GM18526 (cell line): ENCODE data around the gene NAP1L1.

Source experiments
- POLR2A ChIP-seq: IDR thresholded peaks from 3 replicates; pipeline ENCODE4 v1.6.1; 2011; ENCODE audit not compliant: insufficient read length; ENCODE audit errors: extremely low read depth

The NAP1L1 gene

GRCh38 chr12:76096079-76096646 is 11.7 kb upstream of the NAP1L1 start:
- no peak for TF ChIP-seq POLR2A

- no peak for TF ChIP-seq POLR2A
Observed at GRCh38 chr12:76094754-76095153, 10.3 kb upstream of the NAP1L1 start.

- no peak for TF ChIP-seq POLR2A
Observed at GRCh38 chr12:76091246-76091754, 6.8 kb upstream of the NAP1L1 start.

GRCh38 chr12:76085520-76085868 is 1.0 kb upstream of the NAP1L1 start:
- no peak for TF ChIP-seq POLR2A

- no peak for TF ChIP-seq POLR2A
Observed at GRCh38 chr12:76084863-76085519, 506 bp upstream of the NAP1L1 start.

- no peak for TF ChIP-seq POLR2A
Observed at GRCh38 chr12:76083246-76083903, 1.1 kb downstream of the NAP1L1 start.

- TF ChIP-seq POLR2A, result no peak
Observed at GRCh38 chr12:76081909-76082308, 2.6 kb downstream of the NAP1L1 start.

- TF ChIP-seq POLR2A, result no peak
Observed at GRCh38 chr12:76080729-76081415, 3.6 kb downstream of the NAP1L1 start.

GRCh38 chr12:76080017-76080728 is 4.3 kb downstream of the NAP1L1 start:
- no peak for TF ChIP-seq POLR2A

- no peak for TF ChIP-seq POLR2A
Observed at GRCh38 chr12:76078748-76079147, 5.7 kb downstream of the NAP1L1 start.

GRCh38 chr12:76075448-76075847 is 9.0 kb downstream of the NAP1L1 start:
- TF ChIP-seq POLR2A, result no peak

GRCh38 chr12:76074701-76075336 is 9.7 kb downstream of the NAP1L1 start:
- no peak for TF ChIP-seq POLR2A

- TF ChIP-seq POLR2A, result no peak
Observed at GRCh38 chr12:76073561-76073960, 10.9 kb downstream of the NAP1L1 start.

GRCh38 chr12:76072568-76072967 is 11.9 kb downstream of the NAP1L1 start:
- no peak for TF ChIP-seq POLR2A

- no peak for TF ChIP-seq POLR2A
Observed at GRCh38 chr12:76069339-76069738, 15.1 kb downstream of the NAP1L1 start.
